Stimulated activated CD8-positive, alpha-beta memory T cell treated with anti-CD3 and anti-CD28 coated beads, Interleukin-15, amount 100 ng/mL, for 4 hours (primary cell): ENCODE measurements around the gene PAMR1.

Experiments
- DNase-seq, 2 donors: peaks; one replicate each; pipeline ENCODE4 v3.0.0-alpha.2; 2020; ENCODE audit warnings: low read depth in 2 of 2

Gene PAMR1

DNA sequence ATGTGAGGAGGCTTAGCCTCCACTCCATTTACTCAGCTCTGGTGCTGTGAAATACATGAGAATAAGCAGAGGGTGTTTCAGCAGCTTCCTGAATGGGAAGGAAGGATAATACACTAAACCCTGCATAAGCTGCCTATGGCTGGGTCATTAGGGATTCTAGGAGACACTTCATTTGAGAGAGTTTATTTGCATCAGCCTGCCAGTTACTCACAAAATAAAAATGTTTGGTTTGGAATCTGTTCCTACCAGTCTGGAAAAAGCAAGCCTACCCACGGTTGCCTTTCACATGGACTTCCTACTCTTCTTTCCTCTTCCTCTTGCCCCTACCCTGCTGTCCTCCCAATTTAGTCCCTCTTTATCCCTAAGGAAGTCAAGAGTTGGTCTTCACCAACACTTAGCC is 126.5 kb downstream of the PAMR1 start:
- no peak for DNase-seq

DNA sequence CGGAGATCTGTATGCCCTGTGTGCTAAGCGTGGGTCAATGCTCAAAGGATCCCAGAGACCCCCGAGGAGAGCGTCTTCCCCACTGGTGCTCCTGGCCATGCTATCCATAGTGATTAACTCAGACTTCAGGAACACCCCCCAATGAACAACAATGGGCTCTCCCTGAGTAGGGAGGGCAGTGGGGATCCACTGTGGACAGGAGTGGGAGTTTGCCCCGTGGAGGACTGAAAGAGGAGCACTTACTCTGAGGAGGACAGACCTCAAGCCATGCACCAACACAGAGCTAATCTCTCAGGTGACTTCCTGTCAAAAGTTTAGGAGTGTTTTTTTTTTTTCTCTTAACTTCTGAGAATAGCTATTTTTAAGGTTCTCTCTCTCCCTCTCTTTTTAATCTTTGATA is 130.5 kb downstream of the PAMR1 start:
- DNase-seq = no peak

DNA sequence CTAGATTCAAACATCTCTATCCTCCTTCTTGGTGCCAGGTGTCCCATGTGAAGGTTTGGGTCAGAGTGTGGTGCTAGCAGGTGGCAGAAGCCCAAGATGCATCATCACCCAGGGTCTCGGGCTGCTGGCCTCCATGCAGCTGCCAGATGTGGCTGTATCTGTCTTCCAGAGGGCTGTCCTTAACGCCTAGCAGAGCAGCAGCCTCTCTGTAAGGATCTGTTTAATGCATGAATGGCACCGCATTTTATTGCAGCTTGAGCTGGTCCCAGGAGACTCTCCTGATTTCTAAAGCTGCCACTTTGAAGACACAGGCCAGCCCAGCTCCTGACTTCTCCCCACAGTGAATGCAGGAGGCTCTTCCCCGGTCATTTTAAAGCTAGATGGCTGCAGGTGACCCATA is 132.3 kb downstream of the PAMR1 start:
- no peak for DNase-seq

DNA sequence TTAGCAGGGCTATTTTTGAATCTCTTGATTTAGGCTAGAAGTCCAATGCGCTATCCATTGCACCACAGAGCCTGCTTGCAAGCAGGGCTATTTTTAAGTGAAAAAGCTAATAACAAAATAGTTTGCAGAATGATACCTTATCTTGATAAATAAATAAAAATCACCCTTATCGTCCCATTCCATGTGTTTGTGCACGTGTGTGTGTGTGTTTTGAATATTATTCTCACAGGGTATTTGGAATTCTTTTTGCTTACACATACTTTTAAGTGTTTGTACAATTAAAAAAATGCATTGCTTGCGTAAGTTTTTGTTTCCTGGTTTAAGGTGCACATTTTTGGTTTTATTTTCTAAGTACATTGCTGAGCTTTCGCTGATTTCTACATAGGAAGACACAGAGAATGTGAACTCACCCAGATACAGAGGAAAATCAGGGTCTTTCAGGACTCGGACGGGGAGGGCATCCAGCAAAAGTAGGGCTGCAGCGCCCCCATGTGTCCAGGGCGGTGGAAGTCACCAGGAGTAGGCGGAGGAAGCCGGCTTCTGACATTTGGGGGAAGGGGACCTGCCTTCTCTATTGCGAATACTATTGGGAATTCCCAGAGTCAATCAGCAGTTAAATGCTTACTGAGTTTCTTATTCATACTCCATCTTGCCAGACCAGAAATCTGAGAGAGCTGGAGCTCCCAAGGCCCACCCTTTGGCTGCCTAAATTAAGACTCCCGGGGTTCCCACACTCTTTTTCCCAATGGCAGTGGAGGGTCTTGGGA is 133.3 kb downstream of the PAMR1 start:
- peak; percentile 66 to 72 for DNase-seq

DNA sequence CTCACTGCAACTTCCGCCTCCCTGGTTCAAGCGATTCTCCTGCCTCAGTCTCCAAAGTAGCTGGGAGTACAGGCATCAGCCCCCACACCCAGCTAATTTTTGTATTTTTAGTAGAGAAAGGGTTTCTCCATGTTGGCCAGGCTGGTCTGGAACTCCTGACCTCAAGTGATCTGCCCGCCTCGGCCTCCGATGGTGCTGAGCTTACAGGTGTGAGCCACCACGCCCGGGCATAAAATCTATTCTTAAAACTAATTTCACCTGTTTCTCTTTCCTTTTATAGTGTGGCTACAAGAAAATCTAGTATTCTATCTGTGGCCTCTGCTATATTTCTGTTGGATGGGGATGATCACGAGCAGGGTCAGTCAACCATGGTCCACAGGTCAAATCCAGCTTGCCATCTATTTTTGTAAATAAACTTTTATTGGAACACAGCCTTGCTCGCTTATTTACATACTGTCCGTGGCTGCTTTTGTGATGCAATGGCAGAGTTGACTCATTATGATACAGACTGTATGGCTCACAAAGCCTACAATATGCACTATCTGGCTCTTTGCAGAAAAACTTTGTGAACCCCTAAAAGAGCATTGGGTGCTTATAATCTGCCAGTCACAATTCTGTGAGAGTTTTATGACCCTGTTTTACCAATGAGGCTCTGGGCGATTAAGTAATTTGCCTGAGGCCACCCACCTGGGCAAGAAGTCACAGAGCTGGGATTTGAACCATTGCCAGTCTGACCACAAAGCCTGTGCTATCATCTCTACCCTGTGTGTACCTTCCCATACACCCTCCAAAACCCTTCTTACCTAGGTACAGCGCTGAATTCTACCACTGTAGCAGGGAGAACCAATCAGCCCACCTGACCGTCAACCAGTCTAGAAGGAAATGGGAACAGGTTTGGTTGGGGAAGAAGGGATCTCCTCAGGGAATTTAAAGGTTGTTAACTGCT is 134.4 kb downstream of the PAMR1 start:
- no peak for DNase-seq

DNA sequence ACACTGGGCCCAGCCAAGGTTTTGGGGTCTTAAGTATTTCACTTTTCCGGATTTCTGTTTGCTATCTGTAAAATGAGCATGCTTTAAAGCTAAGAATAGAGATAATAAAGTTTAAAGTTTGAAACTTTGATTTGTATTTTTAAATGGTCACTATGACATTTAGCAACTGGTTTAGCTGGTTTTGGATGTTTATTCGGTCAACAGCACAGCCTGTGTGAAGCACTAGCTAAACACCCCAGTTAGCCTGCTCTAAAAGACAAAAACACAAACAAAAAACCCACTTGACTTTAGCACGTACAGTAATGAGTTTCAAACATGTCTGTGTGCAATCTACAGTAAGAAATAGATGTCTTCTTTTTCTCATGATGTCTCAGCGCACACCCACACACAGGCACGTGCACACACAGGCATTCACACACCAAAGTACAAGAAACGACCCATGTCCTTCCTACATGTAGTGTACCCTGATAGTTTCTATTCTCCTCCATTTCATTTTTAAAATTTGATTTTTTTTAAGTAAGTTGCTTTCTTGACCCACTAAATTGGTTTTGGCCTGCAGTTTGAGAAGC is 135.4 kb downstream of the PAMR1 start:
- no peak for DNase-seq

DNA sequence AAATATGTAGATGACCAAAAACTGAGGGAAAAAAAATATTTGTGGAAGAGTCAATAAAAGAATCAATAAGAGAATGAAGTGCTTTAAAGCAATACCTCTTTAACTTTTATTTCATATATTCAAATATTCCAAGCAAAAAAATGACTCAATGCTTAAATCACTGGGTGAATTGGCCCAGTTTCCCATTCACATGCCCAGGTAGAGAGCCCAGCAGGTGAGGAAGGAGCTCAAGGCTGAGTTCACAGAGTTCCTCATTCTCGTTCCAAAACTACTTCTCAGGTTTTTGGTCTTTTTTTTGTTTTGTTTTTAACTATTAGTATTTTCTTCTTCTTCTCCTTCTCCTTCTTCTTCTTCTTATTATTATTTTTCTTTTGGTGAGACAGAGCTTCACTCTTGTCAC is 136.3 kb downstream of the PAMR1 start:
- no peak for DNase-seq

DNA sequence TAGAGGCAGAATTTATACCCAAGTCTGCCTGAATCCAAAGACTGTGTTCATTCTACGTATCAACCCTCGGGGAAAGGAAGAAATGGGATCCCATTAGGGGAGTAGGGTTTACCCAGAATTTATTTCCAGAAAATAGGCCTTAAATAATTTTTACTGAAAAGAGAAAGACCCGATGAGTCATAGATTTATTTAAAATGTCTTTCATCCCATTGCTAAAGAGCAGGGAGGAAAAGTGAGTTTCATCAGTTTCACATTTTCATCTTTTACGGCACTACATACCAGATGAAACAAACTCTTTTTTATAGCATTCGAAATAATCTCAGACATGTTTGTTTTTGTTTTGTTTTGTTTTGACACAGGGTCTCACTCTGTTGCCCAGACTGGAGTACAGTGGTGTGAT is 137.4 kb downstream of the PAMR1 start:
- DNase-seq = no peak

DNA sequence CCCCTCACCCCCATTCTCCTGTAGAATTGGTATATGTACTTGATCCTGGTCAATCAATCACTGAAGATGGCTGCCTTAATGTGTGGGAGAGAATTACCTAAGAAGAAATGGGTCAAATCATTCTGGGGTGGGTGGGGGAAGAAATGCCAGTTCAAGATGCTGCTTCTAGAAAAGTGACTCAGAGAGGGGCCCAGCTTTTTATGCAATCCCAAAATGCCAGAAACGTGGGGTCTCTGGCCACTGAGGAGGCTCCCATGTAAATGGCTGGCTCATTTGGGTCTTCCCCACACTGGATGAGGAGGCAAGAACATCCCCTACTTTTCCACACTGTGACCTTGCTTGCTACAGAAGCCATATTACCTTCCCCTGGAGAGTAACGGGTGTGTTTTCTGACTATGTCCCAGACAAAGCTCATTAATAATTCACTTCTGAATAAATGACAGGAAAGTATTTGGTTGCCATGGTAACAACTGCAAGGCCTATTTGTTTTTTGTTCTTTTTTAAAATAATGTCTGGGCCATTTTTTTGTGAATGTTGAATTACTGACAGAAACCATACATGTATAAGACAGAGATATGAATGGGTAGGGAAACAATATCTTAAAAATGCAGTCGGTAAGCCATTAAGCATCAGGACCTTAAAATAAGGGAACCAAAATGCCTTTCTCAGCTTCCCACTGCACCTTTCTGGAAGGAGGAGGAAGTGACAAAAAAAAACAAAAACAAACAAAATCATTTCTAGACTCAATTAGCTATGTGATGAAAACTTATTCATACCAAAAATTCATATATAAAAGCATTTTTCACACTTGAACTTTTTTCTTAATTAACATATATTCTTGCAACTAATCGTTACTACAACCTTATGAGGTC is 138.1 kb downstream of the PAMR1 start:
- DNase-seq = no peak

DNA sequence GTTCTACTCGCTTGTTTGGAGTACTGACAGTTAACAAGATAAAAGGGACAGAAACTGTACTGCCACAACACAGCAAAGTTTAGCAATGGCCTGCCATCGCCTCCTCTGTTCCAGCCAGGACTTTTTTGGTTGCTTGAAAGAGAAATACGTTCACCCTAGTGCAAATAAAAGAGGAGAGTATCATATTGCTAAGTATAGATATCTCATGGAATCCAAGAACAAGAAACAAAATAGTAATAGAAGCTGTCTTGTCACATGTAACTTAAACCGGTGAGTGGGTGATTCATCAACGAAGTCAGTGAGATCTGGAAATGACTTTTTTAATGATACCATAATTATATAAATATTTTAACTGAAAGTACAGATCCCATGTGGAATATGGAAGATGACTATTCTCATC is 141.5 kb downstream of the PAMR1 start:
- no peak for DNase-seq
